HG03354 (cell line): Measurements from ENCODE around the gene AGAP1.

Source experiments
- ATAC-seq: cut with Tn5 transposase; IDR thresholded peaks from one replicate; pipeline ENCODE4 v1.9.1; 2021; ENCODE audit warnings: mild to moderate bottlenecking; ENCODE audit not compliant: unreplicated experiment, poor library complexity, severe bottlenecking

AGAP1 gene

GRCh38 chr2:235669983-235670962 is 176.4 kb downstream of the AGAP1 start:
- ATAC-seq: no peak

DNA sequence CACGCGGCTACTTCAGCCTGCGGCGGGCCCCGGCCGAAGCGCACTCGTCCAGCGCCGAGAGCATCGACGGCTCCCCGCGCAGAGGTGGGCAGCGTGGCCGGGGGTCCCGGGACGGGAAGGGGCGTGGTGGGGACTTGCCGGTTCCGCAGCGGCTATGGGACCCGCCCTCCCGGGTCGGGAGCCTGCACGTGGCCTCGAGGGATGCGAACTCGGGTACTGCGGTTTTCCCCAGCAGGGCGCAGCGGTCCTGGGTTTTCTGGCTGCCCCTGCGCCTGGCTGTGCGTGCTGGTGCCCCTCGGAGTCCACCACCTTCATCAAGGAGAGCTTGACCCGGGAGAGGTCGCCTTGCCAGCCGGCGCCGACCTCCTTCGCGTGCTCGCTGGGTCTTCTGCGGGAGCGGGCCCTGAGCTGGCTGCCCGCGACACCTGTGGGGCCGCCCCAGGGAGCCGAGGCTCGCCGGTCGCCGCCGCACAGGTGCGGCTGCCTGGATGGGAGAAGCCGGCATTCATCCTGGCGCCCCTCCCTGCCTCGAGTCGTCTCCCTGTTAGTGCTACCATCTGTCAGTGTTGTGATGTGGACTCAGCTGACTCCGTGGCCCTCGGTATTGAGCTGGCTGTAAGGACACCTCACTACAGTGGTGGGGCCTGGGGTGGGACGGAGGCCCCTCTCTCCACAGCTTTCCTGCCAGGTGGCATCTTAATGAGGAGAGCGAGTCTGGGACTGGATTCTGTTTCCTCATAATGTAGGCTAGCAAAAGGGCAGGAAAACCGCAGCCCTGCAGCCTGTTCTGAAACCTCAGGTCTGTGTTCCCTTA is 177.3 kb downstream of the AGAP1 start:
- no peak for ATAC-seq

- ATAC-seq: no peak
Measured at GRCh38 chr2:235672720-235673119, 178.9 kb downstream of the AGAP1 start.

GRCh38 chr2:235674146-235674545 is 180.3 kb downstream of the AGAP1 start:
- no peak for ATAC-seq

DNA sequence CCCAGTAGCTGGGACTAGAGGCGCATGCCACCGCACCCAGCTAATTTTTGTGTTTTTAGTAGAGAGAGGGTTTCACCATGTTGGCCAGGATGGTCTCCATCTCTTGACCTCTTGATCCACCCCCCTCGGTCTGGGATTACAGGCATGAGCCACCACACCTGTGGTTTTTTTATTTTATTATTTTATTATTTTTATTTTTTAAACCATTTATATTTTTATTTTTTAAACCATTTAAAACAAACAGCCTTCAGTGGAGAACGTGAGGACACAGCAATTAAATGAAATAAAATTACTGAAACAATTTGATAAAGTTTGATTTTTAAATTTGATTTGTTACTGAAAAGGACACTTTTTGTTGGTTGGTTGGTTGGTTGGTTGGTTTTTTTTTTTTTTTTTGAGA is 181.0 kb downstream of the AGAP1 start:
- no peak for ATAC-seq

- no peak for ATAC-seq
Measured at GRCh38 chr2:235675678-235676535, 182.1 kb downstream of the AGAP1 start.

DNA sequence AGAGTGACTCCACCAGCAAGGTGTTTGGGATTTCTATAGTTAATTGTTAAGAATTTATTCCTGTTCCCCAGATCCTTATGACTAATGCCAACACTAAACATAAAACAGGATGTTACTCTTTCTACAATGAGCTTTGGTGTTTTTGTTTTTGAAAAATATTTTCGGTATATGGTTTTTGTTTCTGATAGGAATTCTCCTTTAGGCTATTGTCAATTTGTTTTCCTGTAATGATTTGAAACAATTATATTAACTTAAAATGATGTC is 182.6 kb downstream of the AGAP1 start:
- ATAC-seq: no peak

DNA sequence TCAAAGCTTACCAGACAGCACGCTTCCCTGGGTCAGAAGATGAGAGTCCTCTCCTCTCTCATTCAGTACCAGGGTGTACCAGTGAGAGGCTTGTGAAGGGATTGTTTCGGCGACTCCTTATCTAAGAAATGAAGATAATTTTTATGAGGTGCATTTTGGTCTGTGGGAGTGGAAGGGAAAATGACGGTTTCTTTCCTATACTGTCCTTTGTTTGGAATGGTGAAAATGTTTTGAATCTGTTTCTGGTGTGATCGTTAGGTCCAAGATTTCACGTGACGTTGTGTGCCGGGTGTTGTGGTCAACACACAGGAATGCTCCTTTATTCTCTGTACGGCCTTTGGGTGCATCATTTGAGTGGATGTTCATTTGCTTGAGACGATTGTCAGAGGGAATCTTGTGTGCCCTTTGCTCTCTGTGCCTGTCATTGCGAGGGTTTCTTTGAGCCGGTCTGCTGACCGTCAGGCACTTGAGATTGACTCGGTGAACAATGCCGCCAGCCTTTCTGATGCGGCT is 183.5 kb downstream of the AGAP1 start:
- no peak for ATAC-seq

GRCh38 chr2:235677937-235678336 is 184.1 kb downstream of the AGAP1 start:
- no peak for ATAC-seq

GRCh38 chr2:235678712-235679111 is 184.9 kb downstream of the AGAP1 start:
- ATAC-seq: no peak

DNA sequence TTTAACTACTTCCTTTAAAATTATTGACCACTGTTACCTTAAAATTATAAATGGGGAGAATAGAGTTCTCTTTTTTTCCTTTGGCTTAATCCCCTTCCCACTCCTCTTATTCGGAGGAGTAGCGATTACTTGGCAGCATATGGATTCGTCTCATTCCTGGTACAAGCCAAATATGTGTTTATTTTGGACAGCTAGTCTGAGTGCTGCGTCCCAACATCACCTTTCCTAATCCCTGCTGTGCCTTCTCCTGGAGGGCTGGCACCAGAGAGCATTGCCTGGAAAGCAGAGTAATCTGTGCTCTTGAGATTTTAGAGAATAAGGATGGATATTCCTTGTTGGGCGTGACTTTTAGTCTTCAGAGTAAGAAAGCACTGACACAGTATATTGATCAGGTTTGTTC is 185.6 kb downstream of the AGAP1 start:
- ATAC-seq: no peak

DNA sequence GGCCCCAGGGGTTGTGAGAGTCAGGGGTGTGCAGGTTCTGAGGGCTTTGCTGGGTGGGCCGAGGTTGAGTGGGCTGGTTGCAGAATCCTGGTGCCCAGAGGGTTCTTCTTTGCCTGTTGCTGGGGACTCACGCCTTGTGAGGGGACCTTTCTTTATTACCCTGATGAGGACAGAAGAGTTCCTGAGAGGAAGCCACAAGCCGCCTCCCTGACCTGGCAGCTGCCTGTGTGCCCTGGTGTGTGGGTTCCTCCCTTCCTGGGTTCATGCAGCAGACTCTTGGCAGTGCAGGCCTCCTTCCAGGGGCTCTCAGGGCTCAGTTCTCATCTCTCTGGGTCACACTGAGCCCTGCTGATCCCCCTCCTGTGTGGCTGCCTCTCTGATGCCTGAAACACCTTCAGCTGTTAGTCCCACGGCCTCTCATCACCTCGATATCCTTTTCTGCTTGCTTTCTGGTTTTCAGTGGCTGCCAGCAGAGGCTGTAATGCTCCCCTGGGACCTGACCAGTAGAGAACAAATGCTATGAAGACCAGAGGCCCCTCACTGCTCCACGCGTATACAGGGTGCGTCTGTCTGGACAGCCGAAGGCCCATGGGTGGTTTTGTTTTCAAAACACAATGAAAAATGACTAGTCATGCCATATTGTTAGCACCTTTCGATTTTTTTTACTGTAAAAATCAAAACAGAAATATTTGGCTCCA is 191.3 kb downstream of the AGAP1 start:
- no peak for ATAC-seq

DNA sequence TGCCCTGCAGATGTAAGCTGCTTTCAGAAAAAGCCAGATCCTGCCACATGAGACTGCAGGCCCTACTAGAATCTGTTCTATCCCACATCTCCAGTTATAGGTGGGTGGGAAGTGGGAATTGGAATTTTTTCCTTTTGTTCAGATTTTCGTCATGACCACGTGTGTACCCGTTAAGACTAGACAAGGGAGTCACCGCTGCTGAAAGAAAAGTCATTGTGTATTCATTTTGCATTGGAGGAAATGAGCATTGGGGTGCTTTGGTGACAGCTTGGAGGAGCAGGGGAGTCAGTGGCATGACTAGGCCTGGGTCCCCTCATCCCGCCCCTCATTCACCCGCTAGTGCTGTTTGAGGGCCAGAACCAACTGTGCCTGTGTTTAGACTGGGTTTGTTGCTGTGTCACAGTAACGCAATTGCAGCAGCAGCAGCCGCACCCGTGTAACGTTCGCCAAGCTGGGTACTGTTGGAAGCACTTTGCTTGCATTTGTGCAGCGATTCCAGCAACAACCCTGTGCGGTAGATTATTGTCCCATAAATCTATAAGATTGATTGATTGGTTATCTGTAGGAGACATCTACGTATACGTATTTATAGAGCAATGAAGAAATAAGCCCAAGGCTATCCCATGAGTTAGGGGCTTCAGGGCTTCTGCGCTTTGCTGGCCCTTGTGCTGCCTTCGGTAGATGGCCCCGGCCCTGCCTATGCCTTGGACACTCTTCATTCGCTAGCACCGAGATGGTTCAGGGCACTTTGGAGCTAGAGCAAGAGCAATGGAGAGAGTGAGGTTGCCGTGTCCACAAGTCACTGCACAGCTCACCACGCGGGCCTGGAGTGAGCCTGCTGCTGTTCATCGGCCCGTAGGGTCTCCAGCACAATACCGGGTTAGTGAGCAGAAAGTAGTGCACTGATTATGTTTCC is 194.9 kb downstream of the AGAP1 start:
- ATAC-seq: no peak

- ATAC-seq: no peak
Measured at GRCh38 chr2:235689427-235689853, 195.6 kb downstream of the AGAP1 start.

DNA sequence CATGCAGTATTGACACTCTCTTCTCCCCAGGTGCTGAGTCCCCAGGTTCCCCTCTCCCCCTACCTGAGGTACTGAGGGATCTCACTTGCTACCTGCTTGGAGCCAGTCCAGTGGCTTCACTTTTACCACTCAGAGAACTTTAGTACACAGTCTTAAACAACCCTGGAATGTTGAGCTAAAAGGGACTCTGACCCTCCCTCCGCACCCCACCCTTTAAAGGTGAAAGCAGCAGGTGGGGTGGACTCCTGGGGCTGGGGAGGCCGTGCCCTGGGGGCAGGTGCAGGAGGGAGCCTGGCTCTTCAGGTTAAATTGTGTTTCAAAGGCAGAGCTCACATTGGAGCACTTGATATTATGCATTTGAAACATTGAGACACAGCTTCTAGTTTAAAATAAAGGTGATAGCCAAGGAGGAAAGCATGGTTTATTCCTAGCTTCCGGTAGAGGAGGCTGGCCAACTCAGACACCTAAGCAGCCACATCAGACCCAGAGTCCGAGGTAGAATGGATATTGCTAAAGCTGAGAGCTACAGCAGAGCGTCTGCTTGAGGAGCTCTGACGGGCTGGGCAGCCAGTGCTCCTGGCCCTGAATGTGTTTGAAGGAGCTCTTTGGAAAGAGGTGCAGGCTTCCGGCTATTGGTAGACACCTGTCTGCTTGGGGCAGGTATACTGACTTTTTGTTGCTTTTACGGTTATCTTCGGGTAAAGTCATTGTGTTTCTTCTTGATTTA is 196.4 kb downstream of the AGAP1 start:
- ATAC-seq: no peak

DNA sequence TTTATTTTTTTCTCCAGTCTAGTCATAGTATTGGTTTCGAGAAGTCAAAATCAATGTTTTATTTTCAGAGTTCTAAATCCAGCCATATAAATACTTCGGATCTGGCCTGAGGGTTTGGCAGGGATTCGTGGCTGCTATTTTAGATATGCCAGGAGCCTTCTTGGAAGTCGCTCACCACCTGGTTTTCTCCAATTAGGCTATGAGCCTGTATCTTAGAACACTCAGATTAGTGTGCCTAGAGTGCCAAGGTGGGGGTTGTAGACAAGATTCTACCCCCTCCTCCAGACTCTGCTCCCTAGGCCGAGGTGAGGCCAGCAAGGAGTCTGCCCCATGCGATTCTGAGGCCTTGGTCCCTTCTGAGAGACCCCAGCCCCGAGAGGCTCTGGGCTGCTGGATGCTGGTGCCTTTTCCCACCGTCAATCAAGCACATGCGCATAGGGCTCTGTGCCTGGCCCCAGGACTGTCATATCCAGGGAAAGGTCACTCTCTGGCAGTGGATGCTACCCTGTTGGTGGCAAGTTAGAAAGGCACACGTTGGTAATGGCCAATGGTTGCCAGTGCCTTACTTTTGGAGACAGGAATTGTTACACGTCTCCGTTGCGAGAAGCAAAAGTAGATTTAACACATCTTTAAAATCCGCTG is 197.1 kb downstream of the AGAP1 start:
- ATAC-seq: no peak

DNA sequence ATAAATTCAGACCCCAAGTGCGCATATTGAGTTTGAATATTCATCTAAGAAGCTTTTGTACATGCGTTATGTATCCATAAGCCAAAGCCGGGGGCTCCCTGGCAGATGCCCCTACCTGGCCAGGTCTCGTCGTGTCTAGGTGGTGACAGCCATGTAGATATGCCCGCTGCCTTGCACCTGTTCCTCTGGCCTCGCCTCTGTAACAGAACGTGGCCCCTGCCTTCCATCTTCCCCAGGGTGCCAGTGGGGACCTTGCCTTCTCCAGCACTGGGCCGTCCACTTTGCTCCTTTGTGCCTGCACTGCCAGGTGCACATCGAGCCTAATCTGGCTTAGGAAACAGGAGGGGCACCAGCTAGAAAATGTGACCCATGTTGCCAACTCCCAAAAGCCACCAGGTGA is 198.2 kb downstream of the AGAP1 start:
- ATAC-seq: no peak
